ENCODE measurements around the gene SCRT2.

DNA sequence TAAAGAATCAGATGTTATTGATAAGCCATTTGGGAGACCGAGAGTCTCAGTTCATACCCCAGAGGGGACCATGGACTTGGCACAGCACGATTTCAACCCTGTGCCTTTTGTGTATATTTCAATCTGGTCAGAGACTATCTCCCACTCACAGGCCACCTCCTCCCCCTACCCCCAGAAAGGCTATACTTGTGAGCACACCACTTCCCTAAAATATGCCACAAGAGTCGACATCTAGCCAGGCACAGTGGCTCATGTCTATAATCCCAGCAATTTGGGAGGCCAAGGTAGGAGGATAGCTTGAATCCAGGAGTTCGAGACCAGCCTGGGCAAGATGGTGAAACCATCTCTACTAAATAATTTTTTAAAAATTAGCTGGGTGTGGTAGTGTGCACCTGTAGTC, 51.9 kb downstream of the SCRT2 start:
- TF ChIP-seq, protein P1, sequence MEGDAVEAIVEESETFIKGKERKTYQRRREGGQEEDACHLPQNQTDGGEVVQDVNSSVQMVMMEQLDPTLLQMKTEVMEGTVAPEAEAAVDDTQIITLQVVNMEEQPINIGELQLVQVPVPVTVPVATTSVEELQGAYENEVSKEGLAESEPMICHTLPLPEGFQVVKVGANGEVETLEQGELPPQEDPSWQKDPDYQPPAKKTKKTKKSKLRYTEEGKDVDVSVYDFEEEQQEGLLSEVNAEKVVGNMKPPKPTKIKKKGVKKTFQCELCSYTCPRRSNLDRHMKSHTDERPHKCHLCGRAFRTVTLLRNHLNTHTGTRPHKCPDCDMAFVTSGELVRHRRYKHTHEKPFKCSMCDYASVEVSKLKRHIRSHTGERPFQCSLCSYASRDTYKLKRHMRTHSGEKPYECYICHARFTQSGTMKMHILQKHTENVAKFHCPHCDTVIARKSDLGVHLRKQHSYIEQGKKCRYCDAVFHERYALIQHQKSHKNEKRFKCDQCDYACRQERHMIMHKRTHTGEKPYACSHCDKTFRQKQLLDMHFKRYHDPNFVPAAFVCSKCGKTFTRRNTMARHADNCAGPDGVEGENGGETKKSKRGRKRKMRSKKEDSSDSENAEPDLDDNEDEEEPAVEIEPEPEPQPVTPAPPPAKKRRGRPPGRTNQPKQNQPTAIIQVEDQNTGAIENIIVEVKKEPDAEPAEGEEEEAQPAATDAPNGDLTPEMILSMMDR (IDR thresholded peaks at IDR 0.05), result no peak
- no peak for TF ChIP-seq POLR2A (IDR thresholded peaks at IDR 0.05)
- no peak for TF ChIP-seq EP300 (IDR thresholded peaks at IDR 0.05)

All from ovary (tissue), 3 donors.